ENCODE results near the gene NAV2. TPM values are rescaled to one million over a fixed set of nuclear protein-coding genes. Genes with fewer than 3 reads are reported as not detected.

Gene NAV2
- polyA plus RNA-seq, 3 donors, result not detected

GRCh38 chr11:19988598-19988997 is 276.0 kb downstream of the NAV2 start:
- Histone ChIP-seq H4K20me1 (ENCODE audit: insufficient read depth, low read length) (no peaks in the 10 kb centered on the region), H2AFZ (ENCODE audit: insufficient read depth, low read depth, low read length, poor library complexity, severe bottlenecking) (no peak overlapping the region), H3K9me3 (replicated peaks in 1 of 2; ENCODE audit: control insufficient read depth in 1 of 2, insufficient read depth in 1 of 2, low read length in 2 of 2) (no peaks in the 10 kb centered on the region), H3K4me1 (ENCODE audit: control insufficient read depth in 1 of 2, insufficient read depth in 2 of 2, low read length in 2 of 2) (no peaks in the 10 kb centered on the region), H3K27ac (ENCODE audit: low read depth in 1 of 2, low read length in 2 of 2) (no peak overlapping the region), H3K79me2 (ENCODE audit: insufficient read depth, low read length) (no peaks in the 10 kb centered on the region), H3K27me3 (ENCODE audit: control insufficient read depth in 2 of 2, insufficient read depth in 2 of 2, low read length in 2 of 2) (no peaks in the 10 kb centered on the region), H3K36me3 (replicated peaks in 1 of 2; ENCODE audit: control insufficient read depth in 1 of 2, insufficient read depth in 2 of 2, low read length in 2 of 2) (no peaks in the 10 kb centered on the region), H3K4me3 (replicated peaks in 1 of 3; ENCODE audit: low read depth in 2 of 3, low read length in 3 of 3) (no peak overlapping the region), H3K9ac (ENCODE audit: insufficient read depth, low read length, poor library complexity, severe bottlenecking) (no peak overlapping the region), H3K4me2 (replicated peaks; ENCODE audit: extremely low read depth, low read length, poor library complexity, severe bottlenecking) (no peak overlapping the region)
- no peak for DNase-seq
- 88% methylated on average over 1 of the region's 2 CpGs for WGBS (ENCODE audit: insufficient coverage)
- no peak for TF ChIP-seq CTCF (IDR thresholded peaks at IDR 0.05)
- no peaks in the 10 kb centered on the region for H3K4me1 Mint-ChIP-seq
- H3K27ac Mint-ChIP-seq, result no peak overlapping the region
- H3K36me3 Mint-ChIP-seq, result no peaks in the 10 kb centered on the region
- H3K27me3 Mint-ChIP-seq (ENCODE audit: low read depth in 3 of 3), result peaks cover 0 to 1% (median 0%) of the 10 kb centered on the region in 3 donors
- peaks cover 0 to 4% (median 0%) of the 10 kb centered on the region in 7 donors for H3K9me3 Mint-ChIP-seq
- H3K4me3 Mint-ChIP-seq, result no peak overlapping the region
- intact Hi-C loops (cut with micrococcal nuclease), result no loop called here

- no peak overlapping the region for H3K4me3 ChIP-seq (replicated peaks in 1 of 3; ENCODE audit: low read depth in 2 of 3, low read length in 3 of 3)
- Mint-ChIP-seq H3K27me3 (ENCODE audit: low read depth in 3 of 3) (peaks cover 0 to 1% (median 0%) of the 10 kb centered on the region in 3 donors), H3K4me1 (no peaks in the 10 kb centered on the region), H3K27ac (peak overlapping the region in 1 of 7 donors; percentile 16), H3K4me3 (no peak overlapping the region), H3K36me3 (no peaks in the 10 kb centered on the region), H3K9me3 (peaks cover 0 to 4% (median 0%) of the 10 kb centered on the region in 7 donors)
- no peaks in the 10 kb centered on the region for H3K36me3 ChIP-seq (replicated peaks in 1 of 2; ENCODE audit: control insufficient read depth in 1 of 2, insufficient read depth in 2 of 2, low read length in 2 of 2)
- no peaks in the 10 kb centered on the region for H4K20me1 ChIP-seq (ENCODE audit: insufficient read depth, low read length)
- no peaks in the 10 kb centered on the region for H3K27me3 ChIP-seq (ENCODE audit: control insufficient read depth in 2 of 2, insufficient read depth in 2 of 2, low read length in 2 of 2)
- H3K9ac ChIP-seq (ENCODE audit: insufficient read depth, low read length, poor library complexity, severe bottlenecking), result no peak overlapping the region
- DNase-seq, result no peak
- no peaks in the 10 kb centered on the region for H3K4me1 ChIP-seq (ENCODE audit: control insufficient read depth in 1 of 2, insufficient read depth in 2 of 2, low read length in 2 of 2)
- no peaks in the 10 kb centered on the region for H3K79me2 ChIP-seq (ENCODE audit: insufficient read depth, low read length)
- intact Hi-C loops (cut with micrococcal nuclease), result no loop called here
- no peak overlapping the region for H3K4me2 ChIP-seq (replicated peaks; ENCODE audit: extremely low read depth, low read length, poor library complexity, severe bottlenecking)
- TF ChIP-seq CTCF (IDR thresholded peaks at IDR 0.05), result no peak
- H2AFZ ChIP-seq (ENCODE audit: insufficient read depth, low read depth, low read length, poor library complexity, severe bottlenecking), result no peak overlapping the region
- no peak overlapping the region for H3K27ac ChIP-seq (ENCODE audit: low read depth in 1 of 2, low read length in 2 of 2)
- no CpG with 5 or more reads among the region's 2 CpGs for WGBS (ENCODE audit: insufficient coverage)
- no peaks in the 10 kb centered on the region for H3K9me3 ChIP-seq (replicated peaks in 1 of 2; ENCODE audit: control insufficient read depth in 1 of 2, insufficient read depth in 1 of 2, low read length in 2 of 2)
Observed at GRCh38 chr11:19989191-19989590, 276.6 kb downstream of the NAV2 start.

Data from CD14-positive monocyte (primary cell).